ENCODE data around the gene TRDMT1. TPM values are rescaled to one million over a fixed set of nuclear protein-coding genes. Genes with fewer than 3 reads are reported as not detected.

The TRDMT1 gene
- polyA plus RNA-seq, 1 donor (not counting 4 experiments of a cell fraction or from before 2014, with no cell fraction given), result 6.6 TPM

- Histone ChIP-seq H3K4me3 (ENCODE audit: control insufficient read depth in 2 of 3, extremely low read depth in 1 of 3, insufficient read depth in 2 of 3, low read depth in 1 of 3, low read length in 3 of 3) (no peak overlapping the region), H4K20me1 (ENCODE audit: control insufficient read depth, extremely low read depth, insufficient read depth, low read length) (no peaks in the 10 kb centered on the region), H3K4me2 (ENCODE audit: control insufficient read depth, extremely low read depth, insufficient read depth, low read depth, low read length) (no peak overlapping the region), H3K36me3 (ENCODE audit: control insufficient read depth in 2 of 2, extremely low read depth in 1 of 2, insufficient read depth in 2 of 2, low read length in 2 of 2) (no peaks in the 10 kb centered on the region), H3K9me3 (ENCODE audit: control insufficient read depth, low read depth, low read length) (no peaks in the 10 kb centered on the region), H3K4me1 (ENCODE audit: control insufficient read depth, extremely low read depth, insufficient read depth, low read length) (peaks cover 5% of the 10 kb centered on the region), H3K27ac (ENCODE audit: control insufficient read depth, insufficient read depth, low read length) (no peak overlapping the region), H3K9me1 (ENCODE audit: control insufficient read depth, extremely low read depth, insufficient read depth, low read length) (no peaks in the 10 kb centered on the region), H2AFZ (ENCODE audit: control insufficient read depth, low read length) (no peak overlapping the region), H3K79me2 (ENCODE audit: control insufficient read depth, insufficient read depth, low read length) (no peaks in the 10 kb centered on the region), H3K9ac (ENCODE audit: control insufficient read depth, extremely low read depth, insufficient read depth, low read length) (no peak overlapping the region), H3K27me3 (ENCODE audit: control insufficient read depth, extremely low read depth, insufficient read depth, low read length) (no peaks in the 10 kb centered on the region)
- DNase-seq (ENCODE audit: low read depth, low spot score), result no peak
- dilution Hi-C loops (cut with MboI; ENCODE audit: extremely low pct_ligation_motif_present, low sequenced_read_pairs), result no loop called here
- FAIRE-seq, result no peak
- TF ChIP-seq CTCF (optimal IDR thresholded peaks at IDR 0.05 in 1 of 3, IDR thresholded peaks at IDR 0.05 in 1 of 3, conservative IDR thresholded peaks at IDR 0.05 in 1 of 3; ENCODE audit: extremely low read depth in 1 of 3, insufficient read depth in 2 of 3, low read length in 3 of 3) (no peak), EZH2 (IDR thresholded peaks at IDR 0.05; ENCODE audit: low read length) (no peak)
These were observed 81.6 kb downstream of the TRDMT1 start for GRCh38 chr10:17119845-17120244.

GRCh38 chr10:17116193-17116592 is 85.3 kb downstream of the TRDMT1 start:
- H3K27ac ChIP-seq (ENCODE audit: control insufficient read depth, insufficient read depth, low read length), result no peak overlapping the region
- DNase-seq (ENCODE audit: low read depth, low spot score), result no peak
- H4K20me1 ChIP-seq (ENCODE audit: control insufficient read depth, extremely low read depth, insufficient read depth, low read length), result no peaks in the 10 kb centered on the region
- FAIRE-seq, result no peak
- no peaks in the 10 kb centered on the region for H3K79me2 ChIP-seq (ENCODE audit: control insufficient read depth, insufficient read depth, low read length)
- no peak overlapping the region for H2AFZ ChIP-seq (ENCODE audit: control insufficient read depth, low read length)
- peaks cover 5% of the 10 kb centered on the region for H3K4me1 ChIP-seq (ENCODE audit: control insufficient read depth, extremely low read depth, insufficient read depth, low read length)
- H3K9me1 ChIP-seq (ENCODE audit: control insufficient read depth, extremely low read depth, insufficient read depth, low read length), result no peaks in the 10 kb centered on the region
- TF ChIP-seq CTCF (optimal IDR thresholded peaks at IDR 0.05 in 1 of 3, IDR thresholded peaks at IDR 0.05 in 1 of 3, conservative IDR thresholded peaks at IDR 0.05 in 1 of 3; ENCODE audit: extremely low read depth in 1 of 3, insufficient read depth in 2 of 3, low read length in 3 of 3), result no peak
- TF ChIP-seq EZH2 (IDR thresholded peaks at IDR 0.05; ENCODE audit: low read length), result no peak
- dilution Hi-C loops (cut with MboI; ENCODE audit: extremely low pct_ligation_motif_present, low sequenced_read_pairs), result no loop called here
- no peak overlapping the region for H3K4me2 ChIP-seq (ENCODE audit: control insufficient read depth, extremely low read depth, insufficient read depth, low read depth, low read length)
- H3K9ac ChIP-seq (ENCODE audit: control insufficient read depth, extremely low read depth, insufficient read depth, low read length), result no peak overlapping the region
- no peaks in the 10 kb centered on the region for H3K9me3 ChIP-seq (ENCODE audit: control insufficient read depth, low read depth, low read length)
- no peaks in the 10 kb centered on the region for H3K36me3 ChIP-seq (ENCODE audit: control insufficient read depth in 2 of 2, extremely low read depth in 1 of 2, insufficient read depth in 2 of 2, low read length in 2 of 2)
- no peak overlapping the region for H3K4me3 ChIP-seq (ENCODE audit: control insufficient read depth in 2 of 3, extremely low read depth in 1 of 3, insufficient read depth in 2 of 3, low read depth in 1 of 3, low read length in 3 of 3)
- H3K27me3 ChIP-seq (ENCODE audit: control insufficient read depth, extremely low read depth, insufficient read depth, low read length), result no peaks in the 10 kb centered on the region

All from keratinocyte (primary cell).